ENCODE results near the gene TMEM132A. TPM values are rescaled to one million over a fixed set of nuclear protein-coding genes. Genes with fewer than 3 reads are reported as not detected.

The TMEM132A gene
- total and polyA plus RNA-seq, 2 of the 13 experiments (the other 11 are each of a cell fraction or from before 2014, with no cell fraction given), result 11.1 to 32.9 TPM

GRCh38 chr11:60927600-60927999 is 3.3 kb downstream of the TMEM132A start (continued):
- TF ChIP-seq ZNF574 (CRISPR knock-in tag; IDR thresholded peaks at IDR 0.05) (no peak), CREB3 (CRISPR knock-in tag; IDR thresholded peaks at IDR 0.05) (no peak), HOXA7 (CRISPR knock-in tag; IDR thresholded peaks at IDR 0.05) (no peak), TGIF2 (CRISPR knock-in tag; IDR thresholded peaks at IDR 0.05) (no peak), PLRG1 (conservative IDR thresholded peaks at IDR 0.05) (no peak), ZIK1 (CRISPR knock-in tag; IDR thresholded peaks at IDR 0.05; ENCODE audit: borderline replicate concordance, low read depth) (no peak), CBX1 (IDR thresholded peaks at IDR 0.05; ENCODE audit: low read depth) (no peak), ZNF512 (CRISPR knock-in tag; IDR thresholded peaks at IDR 0.05) (no peak), HMGA1 (CRISPR knock-in tag; conservative IDR thresholded peaks at IDR 0.05) (no peak)
